Smooth muscle cell of the brain vasculature (primary cell): ENCODE measurements around the gene ZNF66.
"Not testable (repeated sequence)": the region's sequence is repeated elsewhere in the genome, so short reads cannot be mapped to it uniquely, and the experiment has no call there.

ENCODE experiments used
- DNase-seq: peaks from one replicate; pipeline ENCODE4 v3.0.0-alpha.2; 2012; ENCODE audit warnings: low read depth, low spot score

The ZNF66 gene

DNA sequence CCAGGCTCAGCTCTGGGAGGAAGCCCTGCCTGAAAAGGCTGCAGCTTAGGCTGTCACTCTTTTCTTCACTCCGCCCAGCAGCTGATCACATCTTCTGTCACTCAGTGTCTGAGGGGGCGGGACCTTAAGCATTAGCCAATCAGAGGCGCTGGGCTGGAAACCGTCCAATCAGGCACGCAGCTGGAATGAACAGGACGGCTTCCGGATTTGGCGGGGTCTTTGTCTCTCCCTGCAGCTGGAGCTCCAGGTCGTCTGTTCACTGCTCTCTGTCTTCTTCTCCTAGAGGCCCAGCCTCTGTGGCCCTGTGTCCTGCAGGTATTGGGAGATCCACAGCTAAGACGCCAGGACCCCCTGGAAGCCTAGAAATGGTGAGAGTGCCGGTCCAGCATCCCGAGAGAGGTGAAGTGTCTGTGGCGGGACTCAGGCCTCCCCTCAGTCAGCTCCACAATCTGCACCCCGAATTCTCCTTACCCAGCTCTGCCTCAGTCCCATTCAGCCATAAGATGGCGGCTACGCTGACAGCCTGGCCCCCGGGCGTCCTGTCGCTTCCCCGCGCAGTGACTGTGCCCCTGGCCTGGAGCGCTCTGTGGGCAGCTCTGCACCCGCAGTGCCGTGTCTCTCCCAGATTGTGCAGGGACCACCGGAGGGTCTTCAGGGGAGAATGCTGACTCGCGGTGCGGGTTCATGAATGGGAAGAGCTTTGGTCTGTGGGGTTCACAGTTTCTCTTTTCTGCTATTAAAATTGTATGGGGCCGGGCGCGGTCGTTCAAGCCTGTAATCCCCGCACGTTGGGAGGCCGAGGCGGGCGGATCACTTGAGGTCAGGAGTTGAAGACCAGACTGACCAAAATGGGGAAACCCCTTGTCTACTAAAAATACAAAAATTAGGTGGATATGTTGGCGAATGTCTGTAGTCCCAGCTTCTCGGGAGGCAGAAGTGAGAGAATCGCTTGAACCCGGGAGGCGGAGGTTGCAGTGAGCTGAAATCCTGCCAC is at the start of gene ZNF66:
ZNF66 (plus strand) TSS at position 222 of the 994 bp plus-strand sequence; CDS start at position 366, 144 bp downstream.
- peak; percentile 95 for DNase-seq

DNA sequence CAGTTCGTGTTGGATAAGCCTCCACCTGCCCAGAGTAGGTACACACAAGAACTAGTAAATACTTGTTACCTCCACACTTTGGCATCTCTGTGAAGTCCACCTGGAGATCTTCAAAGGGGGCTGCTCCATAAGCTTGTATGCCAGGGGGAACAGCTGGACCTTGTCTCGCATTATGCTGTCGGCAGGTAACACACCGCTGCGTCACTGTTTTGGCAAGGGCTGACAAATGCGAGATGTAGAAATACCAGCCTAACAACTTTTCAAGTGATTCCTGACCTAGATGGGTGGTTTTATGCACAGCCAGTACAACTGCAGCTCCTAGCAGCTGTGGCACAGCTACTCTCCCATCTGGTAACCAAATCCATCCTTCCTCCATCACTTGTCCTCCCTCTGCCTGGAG is 25.9 kb upstream of the ZNF66 start:
- DNase-seq = not testable (repeated sequence)

DNA sequence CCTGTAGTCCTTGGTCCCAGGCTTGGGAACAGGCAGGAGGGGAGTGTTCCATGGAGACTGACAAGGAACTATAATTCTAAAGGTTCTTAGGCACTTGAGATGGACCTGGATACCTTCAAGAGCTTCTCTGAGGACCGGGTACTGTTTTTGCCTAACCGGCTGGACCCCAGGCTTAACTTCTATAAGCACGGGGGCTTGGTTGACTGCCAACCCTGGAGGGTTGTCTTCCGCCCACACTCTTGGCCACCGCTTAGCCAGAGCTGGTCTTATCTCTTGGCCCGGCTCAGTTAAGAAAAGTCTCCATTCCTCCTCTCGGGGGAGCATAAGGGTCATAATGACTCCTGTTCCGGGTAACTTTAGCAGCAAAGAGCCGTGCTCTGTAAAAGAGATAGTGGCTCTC is 23.8 kb upstream of the ZNF66 start:
- not testable (repeated sequence) for DNase-seq

DNA sequence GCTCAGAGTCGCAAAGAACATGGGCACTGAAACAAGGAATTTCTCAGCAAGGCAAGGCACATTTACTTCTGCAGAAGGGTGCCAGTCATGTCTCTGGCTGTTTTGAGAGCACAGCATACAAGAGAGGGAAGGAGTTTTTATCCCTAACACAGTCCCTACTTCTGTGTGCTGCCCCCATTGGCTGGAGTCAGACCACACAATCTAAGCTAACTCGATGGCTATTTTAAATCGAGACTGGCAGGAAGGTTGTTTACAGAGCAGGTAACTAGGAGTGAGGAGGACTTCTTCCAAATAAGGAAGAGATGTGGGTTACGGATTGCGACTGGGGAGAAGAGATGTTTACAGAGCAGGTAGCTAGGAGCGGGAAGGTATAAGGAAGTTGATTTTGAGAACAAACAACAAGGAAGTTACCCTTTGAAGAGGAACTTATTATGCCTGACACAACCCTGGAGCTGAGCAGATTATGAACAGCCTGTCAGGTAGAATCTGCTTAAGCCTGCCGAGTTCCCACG is 6.8 kb upstream of the ZNF66 start:
- not testable (repeated sequence) for DNase-seq

DNA sequence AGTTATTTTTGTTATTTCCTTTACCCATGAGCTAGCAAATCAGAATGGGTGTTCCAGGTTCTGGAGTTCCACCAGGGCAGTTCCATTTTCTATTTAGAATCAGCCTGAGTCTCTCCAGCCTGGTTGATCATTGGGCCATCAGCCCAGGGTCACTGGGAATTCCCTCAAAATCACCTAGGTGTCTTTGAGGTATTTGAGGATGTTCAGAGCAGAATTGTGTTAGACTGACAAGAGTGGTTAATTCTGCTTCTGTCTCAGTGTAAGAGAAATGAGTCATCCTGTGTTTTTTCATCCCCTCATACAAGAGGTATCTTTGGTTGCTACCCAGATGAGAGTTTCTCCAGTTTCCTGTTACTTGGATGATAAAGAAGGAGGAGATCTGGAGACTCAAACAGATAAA is 11.7 kb downstream of the ZNF66 start:
- no peak for DNase-seq

DNA sequence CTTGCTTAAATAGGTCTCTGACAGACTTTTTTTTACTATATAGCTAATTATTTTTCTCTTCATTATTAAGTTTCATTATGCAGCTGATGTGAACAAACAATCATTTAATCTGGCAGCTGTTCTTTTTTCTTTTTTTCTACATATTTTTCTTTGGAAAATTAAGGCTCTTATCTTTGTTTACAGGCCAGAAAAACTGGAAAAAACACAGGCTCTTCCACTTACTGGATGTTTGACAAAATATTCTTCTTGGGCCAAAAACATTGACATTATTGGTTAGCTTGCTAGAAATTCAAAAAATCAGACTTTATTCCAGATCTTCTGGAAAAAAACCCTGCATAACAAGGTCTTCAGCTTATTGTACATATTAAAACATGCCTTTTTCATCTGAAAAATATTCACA is 15.7 kb downstream of the ZNF66 start:
- no peak for DNase-seq

DNA sequence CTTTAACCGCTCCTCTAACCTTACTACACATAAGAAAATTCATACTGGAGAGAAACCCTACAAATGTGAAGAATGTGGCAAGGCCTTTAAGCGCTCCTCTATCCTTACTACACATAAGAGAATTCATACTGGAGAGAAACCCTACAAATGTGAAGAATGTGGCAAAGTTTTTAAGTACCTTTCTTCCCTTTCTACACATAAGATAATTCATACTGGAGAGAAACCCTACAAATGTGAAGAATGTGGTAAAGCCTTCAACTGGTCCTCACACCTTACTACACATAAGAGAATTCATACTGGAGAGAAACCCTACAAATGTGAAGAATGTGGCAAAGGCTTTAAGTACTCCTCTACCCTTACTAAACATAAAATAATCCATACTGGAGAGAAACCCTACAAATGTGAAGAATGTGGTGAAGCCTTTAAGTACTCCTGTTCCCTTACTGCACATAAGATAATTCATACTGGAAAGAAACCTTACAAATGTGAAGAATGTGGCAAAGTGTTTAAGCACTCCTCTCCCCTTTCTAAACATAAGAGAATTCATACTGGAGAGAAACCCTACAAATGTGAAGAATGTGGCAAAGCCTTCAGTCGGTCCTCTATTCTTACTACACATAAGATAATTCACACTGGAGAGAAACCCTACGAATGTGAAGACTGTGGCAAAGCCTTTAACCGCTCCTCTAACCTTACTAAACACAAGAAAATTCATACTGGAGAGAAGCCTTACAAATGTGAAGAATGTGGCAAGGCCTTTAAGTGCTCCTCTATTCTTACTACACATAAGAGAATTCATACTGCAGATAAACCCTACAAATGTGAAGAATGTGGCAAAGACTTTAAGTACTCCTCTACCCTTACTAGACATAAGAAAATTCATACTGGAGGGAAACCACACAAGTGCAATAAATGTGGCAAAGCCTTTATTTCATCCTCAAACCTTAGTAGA is 30.5 kb downstream of the ZNF66 start:
- DNase-seq = not testable (repeated sequence)

DNA sequence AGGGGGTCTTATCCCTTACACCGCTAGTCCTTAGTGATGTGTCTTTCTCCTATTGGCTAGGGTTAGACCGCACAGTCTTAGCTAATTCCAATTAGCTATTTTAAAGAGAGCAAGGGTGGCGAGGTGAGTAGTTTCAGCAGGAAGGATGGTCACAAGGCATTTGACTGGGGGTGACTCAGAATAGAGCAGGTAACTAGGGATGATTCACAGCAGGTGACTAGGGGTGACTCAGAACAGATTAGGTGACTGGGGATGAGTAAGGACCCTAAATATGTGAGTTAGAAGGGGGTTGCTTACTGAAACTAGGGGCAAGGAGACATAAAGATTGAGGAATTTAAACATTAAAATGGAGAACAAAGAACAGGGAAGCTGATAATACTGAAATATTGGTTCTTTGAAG is 64.3 kb downstream of the ZNF66 start:
- no peak for DNase-seq
